Bronchial epithelial cell (primary cell): Measurements from ENCODE around the gene ASAP2. TPM values are rescaled to one million over a fixed set of nuclear protein-coding genes. Genes with fewer than 3 reads are reported as not detected.

Experiments used
- DNase-seq: peaks from one replicate; pipeline ENCODE4 v3.0.0-alpha.2; 2010; ENCODE audit warnings: low read depth
- FAIRE-seq: peaks from 2 replicates; lab custom pipeline; 2011; peaks lifted over from hg19 to GRCh38; lab: Jason Lieb, UNC
- H3K27me3 ChIP-seq: 2 replicates; pipeline ENCODE4 v1.5.1; 2011; ENCODE audit warnings: low read length; ENCODE audit not compliant: control insufficient read depth, insufficient read depth
- H3K36me3 ChIP-seq: 2 replicates; pipeline ENCODE4 v1.5.1; 2011; ENCODE audit warnings: low read length; ENCODE audit not compliant: control insufficient read depth, insufficient read depth
- H3K4me3 ChIP-seq: 2 replicates; pipeline ENCODE4 v1.5.1; 2011; ENCODE audit warnings: mild to moderate bottlenecking, low read depth, low read length, control low read depth
- total RNA-seq: library from RNA; depleted of rRNA; stranded (reverse); fragments of >200 nt; gene quantifications from 2 replicates; pipeline ENCODE4 v1.2.1, GENCODE V29; 2014
- TF ChIP-seq, protein P1 (sequence below): IDR thresholded peaks from 2 replicates; pipeline ENCODE4 v1.5.1; 2011; ENCODE audit warnings: mild to moderate bottlenecking, moderate library complexity, low read length, control low read depth, inconsistent platforms; ENCODE audit not compliant: insufficient read depth, severe bottlenecking

ASAP2 gene
- total RNA-seq, 1 donor from 2014 or later = 25.5 TPM

DNA sequence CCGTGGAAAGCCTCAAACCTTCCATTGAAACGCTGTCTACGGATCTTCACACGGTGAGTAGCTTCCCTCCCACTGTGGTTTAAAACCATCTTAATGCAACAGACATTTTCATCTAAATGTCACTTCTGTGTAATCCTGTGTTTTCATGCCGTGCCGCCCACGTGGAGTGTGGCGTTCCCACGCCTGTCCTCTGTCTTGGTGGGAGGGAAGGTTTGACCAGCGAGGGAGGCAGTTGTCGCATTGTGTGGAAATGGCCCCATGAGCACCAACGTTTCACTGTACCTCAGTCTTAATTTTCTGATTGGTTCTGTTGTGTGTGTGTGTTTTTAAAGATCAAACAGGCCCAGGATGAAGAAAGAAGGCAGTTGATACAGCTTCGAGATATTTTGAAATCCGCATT lies 128.1 kb downstream of the ASAP2 start:
- Histone ChIP-seq H3K36me3 (peaks cover 5% of the 10 kb centered on the region), H3K27me3 (no peaks in the 10 kb centered on the region), H3K4me3 (no peak overlapping the region)
- no peak for DNase-seq
- no peak for FAIRE-seq
- TF ChIP-seq, protein P1, sequence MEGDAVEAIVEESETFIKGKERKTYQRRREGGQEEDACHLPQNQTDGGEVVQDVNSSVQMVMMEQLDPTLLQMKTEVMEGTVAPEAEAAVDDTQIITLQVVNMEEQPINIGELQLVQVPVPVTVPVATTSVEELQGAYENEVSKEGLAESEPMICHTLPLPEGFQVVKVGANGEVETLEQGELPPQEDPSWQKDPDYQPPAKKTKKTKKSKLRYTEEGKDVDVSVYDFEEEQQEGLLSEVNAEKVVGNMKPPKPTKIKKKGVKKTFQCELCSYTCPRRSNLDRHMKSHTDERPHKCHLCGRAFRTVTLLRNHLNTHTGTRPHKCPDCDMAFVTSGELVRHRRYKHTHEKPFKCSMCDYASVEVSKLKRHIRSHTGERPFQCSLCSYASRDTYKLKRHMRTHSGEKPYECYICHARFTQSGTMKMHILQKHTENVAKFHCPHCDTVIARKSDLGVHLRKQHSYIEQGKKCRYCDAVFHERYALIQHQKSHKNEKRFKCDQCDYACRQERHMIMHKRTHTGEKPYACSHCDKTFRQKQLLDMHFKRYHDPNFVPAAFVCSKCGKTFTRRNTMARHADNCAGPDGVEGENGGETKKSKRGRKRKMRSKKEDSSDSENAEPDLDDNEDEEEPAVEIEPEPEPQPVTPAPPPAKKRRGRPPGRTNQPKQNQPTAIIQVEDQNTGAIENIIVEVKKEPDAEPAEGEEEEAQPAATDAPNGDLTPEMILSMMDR = no peak

DNA sequence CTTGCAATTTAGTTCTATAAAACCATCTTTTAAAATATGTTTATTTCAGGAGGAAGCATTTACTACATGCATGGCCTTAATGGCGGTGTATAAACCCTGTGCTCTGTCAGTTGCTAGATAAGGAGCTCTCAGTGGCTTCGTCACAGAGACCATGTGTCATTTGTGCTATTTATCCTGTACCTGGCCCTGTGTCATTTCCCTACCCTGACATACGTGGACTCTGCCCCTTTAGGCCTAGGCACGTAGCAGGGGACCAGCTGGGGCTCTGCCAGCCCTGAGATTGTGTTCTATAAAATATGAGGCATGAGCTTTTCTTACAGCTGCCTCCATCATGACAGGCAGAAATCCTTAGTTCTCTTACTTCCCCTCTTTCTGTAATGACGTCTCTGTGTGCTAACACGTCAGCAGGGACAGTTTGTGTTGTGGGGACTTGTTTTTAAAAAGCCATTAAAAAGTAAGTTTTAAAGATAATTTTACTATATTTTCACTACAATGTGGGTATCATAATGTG lies 128.8 kb downstream of the ASAP2 start:
- TF ChIP-seq, protein P1 = no peak
- H3K27me3 ChIP-seq = no peaks in the 10 kb centered on the region
- FAIRE-seq (no peak), DNase-seq (no peak)
- peaks cover 6% of the 10 kb centered on the region for H3K36me3 ChIP-seq
- H3K4me3 ChIP-seq = no peak overlapping the region

DNA sequence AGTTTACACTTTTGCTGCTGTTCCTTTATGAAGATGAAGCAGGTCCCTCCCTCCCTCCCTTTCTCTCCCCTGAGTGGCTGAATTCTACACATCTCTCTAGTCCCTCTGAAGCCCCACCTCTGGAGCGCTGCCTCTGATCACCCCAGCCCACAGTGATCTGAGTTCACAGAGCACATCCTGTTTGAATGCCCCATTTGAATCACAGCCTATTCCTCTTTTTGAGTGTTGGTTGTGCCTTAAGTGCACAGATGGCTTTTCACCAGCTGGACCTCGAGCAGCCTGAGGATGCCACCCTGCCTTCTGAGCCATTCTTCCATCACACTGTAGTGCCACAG lies 129.6 kb downstream of the ASAP2 start:
- no peak for DNase-seq
- Histone ChIP-seq H3K27me3 (no peaks in the 10 kb centered on the region), H3K4me3 (no peak overlapping the region), H3K36me3 (peaks cover 9% of the 10 kb centered on the region)
- FAIRE-seq = no peak
- TF ChIP-seq, protein P1 = no peak

DNA sequence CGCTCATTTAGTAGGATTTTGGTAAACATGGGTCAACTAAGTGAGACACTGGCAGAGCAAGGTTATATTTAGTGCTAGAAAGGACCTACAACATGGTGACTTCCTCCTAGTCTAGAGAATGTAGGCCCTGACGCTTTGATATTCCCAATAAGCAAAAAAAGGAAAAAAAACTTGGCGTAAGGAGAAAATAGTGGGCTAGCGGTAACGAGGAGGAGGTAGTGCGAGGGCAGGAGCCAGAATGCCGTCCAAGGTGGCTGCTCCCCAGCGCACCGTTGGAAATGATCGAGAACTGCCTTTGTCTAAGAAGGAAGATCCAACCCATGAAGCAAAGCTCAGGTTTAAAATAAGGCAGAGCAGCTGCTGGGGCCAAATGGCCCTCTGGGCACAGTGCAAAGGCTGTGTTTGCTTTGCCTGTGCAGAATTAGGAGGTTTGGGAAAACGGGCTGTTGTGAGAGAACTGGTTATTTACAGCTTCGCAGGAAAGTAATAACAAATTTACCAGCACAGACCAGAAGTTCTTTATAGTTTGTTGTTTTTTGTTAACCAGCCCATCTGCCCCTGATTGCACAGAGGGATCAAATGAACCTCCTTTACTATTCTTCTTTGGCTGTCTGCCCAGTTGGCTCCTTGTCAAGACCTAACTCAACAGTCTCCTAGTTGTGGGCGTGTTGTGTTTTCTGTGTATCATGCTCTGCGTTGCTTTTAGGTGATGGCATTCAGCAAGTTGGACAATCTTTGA lies 130.1 kb downstream of the ASAP2 start:
- TF ChIP-seq, protein P1 = no peak
- Histone ChIP-seq H3K4me3 (no peak overlapping the region), H3K36me3 (peaks cover 10% of the 10 kb centered on the region), H3K27me3 (no peaks in the 10 kb centered on the region)
- FAIRE-seq (no peak), DNase-seq (peak; percentile 91)

DNA sequence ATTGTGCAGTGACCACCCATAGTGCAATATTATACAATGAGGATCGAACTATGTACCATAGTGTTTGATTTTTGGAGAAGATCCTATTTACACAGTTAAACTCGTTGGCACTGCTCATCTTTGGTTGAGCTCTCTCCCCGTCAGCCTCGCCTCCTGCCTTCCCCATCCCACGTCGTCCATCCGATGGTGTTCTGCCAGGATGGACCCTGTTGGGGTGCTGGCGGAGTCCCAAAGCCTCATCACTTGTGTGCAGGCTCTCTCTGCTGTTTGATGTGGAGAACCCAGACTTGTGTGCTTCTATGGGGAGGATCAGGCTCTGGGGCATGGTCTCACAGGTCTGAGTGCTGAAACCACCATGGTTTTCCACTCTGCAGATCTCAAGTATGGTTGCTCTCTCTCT lies 131.3 kb downstream of the ASAP2 start:
- Histone ChIP-seq H3K4me3 (no peak overlapping the region), H3K36me3 (peaks cover 11% of the 10 kb centered on the region), H3K27me3 (no peaks in the 10 kb centered on the region)
- DNase-seq (no peak), FAIRE-seq (no peak)
- TF ChIP-seq, protein P1 = no peak

DNA sequence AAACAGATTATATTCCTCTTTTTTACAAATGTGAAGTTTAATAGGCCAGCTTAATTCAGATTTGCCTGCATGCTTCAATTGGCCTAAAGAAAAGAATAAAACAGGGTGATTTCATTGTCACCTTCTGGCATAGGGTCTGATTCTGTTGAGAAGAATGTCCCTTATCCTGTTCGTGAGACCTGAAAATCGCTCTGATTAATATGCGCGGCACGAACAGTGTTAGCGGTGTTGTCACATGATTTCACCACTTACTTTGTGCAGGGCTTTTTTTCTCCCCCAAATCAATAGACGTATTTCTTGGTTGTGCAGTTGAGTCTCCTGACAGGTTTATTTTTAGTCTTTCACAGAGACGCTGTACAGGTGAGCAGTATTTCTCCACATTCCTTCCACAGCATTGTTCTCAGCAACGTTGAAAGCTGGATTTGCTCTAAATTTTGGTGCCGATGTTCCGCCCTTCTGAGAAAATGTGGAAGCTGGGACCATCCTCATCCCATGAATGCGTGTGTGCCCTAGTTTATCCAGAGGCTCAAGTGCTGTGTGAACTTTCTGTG lies 134.8 kb downstream of the ASAP2 start:
- H3K27me3 ChIP-seq = no peaks in the 10 kb centered on the region

More for the DNA sequence above, 134.8 kb downstream of the ASAP2 start:
- DNase-seq (no peak), FAIRE-seq (no peak)
- Histone ChIP-seq H3K36me3 (peaks cover 16% of the 10 kb centered on the region), H3K4me3 (no peak overlapping the region)
- TF ChIP-seq, protein P1 = no peak
